Measurements from ENCODE around the gene FGFR3.

- TF ChIP-seq CTCF (IDR thresholded peaks at IDR 0.05; ENCODE audit: poor library complexity, severe bottlenecking) = no peak
- no peak for TF ChIP-seq RAD21 (conservative IDR thresholded peaks at IDR 0.05)
Observed at GRCh38 chr4:1780435-1780834, 12.7 kb upstream of the FGFR3 start.
